Endothelial cell of umbilical vein (primary cell): Measurements from ENCODE around the gene EVX2. TPM values are rescaled to one million over a fixed set of nuclear protein-coding genes. Genes with fewer than 3 reads are reported as not detected.

ENCODE experiments used
- BruUV-seq: library from RNA; stranded (reverse); fragments of 400-500 nt; replicated peaks from 2 replicates; lab custom pipeline; 2021; lab: Mats Ljungman, UMichigan
- CTCF ChIA-PET: fragments of 300-600, 350-600 bp; sonication (Branson Sonifier 250); formaldehyde crosslinking; loops from one replicate; lab custom pipeline; 2021; ENCODE audit warnings: antibody characterized with exemption, inconsistent platforms; lab: Charles Lee
- POLR2A ChIA-PET: fragments of 300-600, 350-600 bp; sonication (Branson Sonifier 250); formaldehyde crosslinking; loops from one replicate; lab custom pipeline; 2021; ENCODE audit warnings: antibody characterized with exemption, inconsistent platforms; lab: Charles Lee
- DNase-seq: peaks from one replicate; pipeline ENCODE4 v3.0.0-alpha.2; 2011; ENCODE audit warnings: low read depth, low spot score
- FAIRE-seq: peaks from 2 replicates; lab custom pipeline; 2011; peaks lifted over from hg19 to GRCh38; lab: Jason Lieb, UNC
- H2AFZ ChIP-seq: 2 replicates; pipeline ENCODE4 v1.6.0; 2012; ENCODE audit warnings: low read depth, low read length, control low read depth, inconsistent platforms
- H3K27ac ChIP-seq: 2 replicates; pipeline ENCODE4 v1.5.1; 2011; ENCODE audit warnings: low read depth, mild to moderate bottlenecking, control low read depth, low read length, moderate library complexity; ENCODE audit not compliant: insufficient read depth
- H3K27me3 ChIP-seq, 2 experiments: 2 replicates each; pipeline versions ENCODE4 v1.6.0 to v1.6.1; 2011; ENCODE audit warnings: low read length in 2 of 2, mixed read lengths in 1 of 2; ENCODE audit not compliant: control insufficient read depth in 2 of 2, insufficient read depth in 2 of 2
- H3K36me3 ChIP-seq, 2 experiments: 2 replicates in 1 of 2; 3 replicates in 1 of 2; pipeline ENCODE4 v1.5.1; 2011; ENCODE audit warnings: low read length in 2 of 2, mild to moderate bottlenecking in 1 of 2, moderate library complexity in 1 of 2; ENCODE audit not compliant: control insufficient read depth in 2 of 2, insufficient read depth in 2 of 2; ENCODE audit errors: extremely low read depth in 1 of 2
- H3K4me1 ChIP-seq: 3 replicates; pipeline ENCODE4 v1.5.1; 2011; ENCODE audit warnings: mild to moderate bottlenecking, low read length; ENCODE audit not compliant: control insufficient read depth, insufficient read depth; ENCODE audit errors: extremely low read depth
- H3K4me2 ChIP-seq: 2 replicates; pipeline ENCODE4 v1.6.1; 2011; ENCODE audit warnings: low read length, control low read depth, mixed read lengths; ENCODE audit not compliant: insufficient read depth
- H3K4me3 ChIP-seq, 3 experiments: fragments of 200-600 bp in 1 of 3; sonication (generic), shearing (Covaris generic) in 1 of 3; replicated peaks in 1 of 3; 2 replicates each; pipeline ENCODE4 v1.5.1; 2011 to 2016; ENCODE audit warnings: control low read depth in 3 of 3, low read length in 3 of 3, mild to moderate bottlenecking in 2 of 3, inconsistent platforms in 1 of 3, low read depth in 1 of 3, moderate library complexity in 1 of 3; ENCODE audit not compliant: insufficient read depth in 1 of 3
- H3K79me2 ChIP-seq: 2 replicates; pipeline ENCODE4 v1.6.0; 2012; ENCODE audit warnings: low read length, inconsistent platforms; ENCODE audit not compliant: control insufficient read depth, insufficient read depth
- H3K9ac ChIP-seq: replicated peaks from 2 replicates; pipeline ENCODE3; 2011; ENCODE audit warnings: low read length, control low read depth; ENCODE audit not compliant: insufficient read depth; ENCODE audit errors: extremely low read depth
- H3K9me1 ChIP-seq: replicated peaks from 3 replicates; pipeline ENCODE4 v1.6.0; 2011; ENCODE audit warnings: mild to moderate bottlenecking, low read length; ENCODE audit not compliant: control insufficient read depth, insufficient read depth; ENCODE audit errors: extremely low read depth
- H3K9me3 ChIP-seq: replicated peaks from 2 replicates; pipeline ENCODE4 v1.5.1; 2012; ENCODE audit warnings: low read length, inconsistent platforms; ENCODE audit not compliant: control insufficient read depth, insufficient read depth
- H4K20me1 ChIP-seq: replicated peaks from 2 replicates; pipeline ENCODE3; 2011; ENCODE audit warnings: mild to moderate bottlenecking, low read length; ENCODE audit not compliant: control insufficient read depth, insufficient read depth; ENCODE audit errors: extremely low read depth
- EZH2 ChIP-seq: IDR thresholded peaks from 2 replicates; pipeline ENCODE4 v1.6.1; 2012; ENCODE audit warnings: borderline replicate concordance, low read depth, mild to moderate bottlenecking, moderate library complexity, low read length, inconsistent platforms; ENCODE audit not compliant: severe bottlenecking
- FOS ChIP-seq: IDR thresholded peaks from 2 replicates; pipeline ENCODE4 v1.6.1; 2011; ENCODE audit warnings: mild to moderate bottlenecking, low read length, moderate library complexity, borderline replicate concordance; ENCODE audit not compliant: insufficient read depth
- GATA2 ChIP-seq: IDR thresholded peaks from 2 replicates; pipeline ENCODE4 v1.7.0; 2011; ENCODE audit warnings: low read depth, mild to moderate bottlenecking, moderate library complexity, mixed read lengths, low read length; ENCODE audit not compliant: insufficient read length, insufficient read depth
- JUN ChIP-seq: IDR thresholded peaks from 2 replicates; pipeline ENCODE4 v1.6.1; 2011; ENCODE audit warnings: borderline replicate concordance, low read depth; ENCODE audit not compliant: insufficient read length, insufficient read depth
- MAX ChIP-seq: IDR thresholded peaks from 2 replicates; pipeline ENCODE4 v1.6.1; 2011; ENCODE audit not compliant: insufficient read depth, insufficient read length
- MYC ChIP-seq: IDR thresholded peaks from one replicate; pipeline ENCODE4 v1.6.1; 2011; ENCODE audit warnings: mild to moderate bottlenecking, low read depth, low read length
- POLR2A ChIP-seq: IDR thresholded peaks from 2 replicates; pipeline ENCODE4 v1.6.1; 2012; ENCODE audit warnings: low read depth, mild to moderate bottlenecking, control low read depth, low read length
- POLR2AphosphoS5 ChIP-seq: IDR thresholded peaks from 2 replicates; pipeline ENCODE4 v1.6.1; 2012; ENCODE audit warnings: low read depth, mild to moderate bottlenecking, control low read depth, low read length, moderate library complexity; ENCODE audit not compliant: insufficient read depth
- dilution Hi-C: fragments of 300-500 bp; cut with MboI; formaldehyde crosslinking; loops from one replicate; pipeline ENCODE4 v1.15.0; 2019; ENCODE audit warnings: low sequenced_read_pairs; ENCODE audit not compliant: extremely low pct_ligation_motif_present
- intact Hi-C: fragments of 100-400 bp; cut with micrococcal nuclease; formaldehyde crosslinking; loops from one replicate; pipeline ENCODE4 v1.10.0; 2022
- polyA plus RNA-seq, 4 experiments: library from polyadenylated mRNA; depleted of rRNA in 3 of 4; stranded (reverse) in 3 of 4; unstranded in 1 of 4; fragments of >200 nt; gene quantifications; 2 replicates each; pipeline versions ENCODE4 v1.2.1 to v1.2.3, GENCODE V29; 2011 to 2012; ENCODE audit warnings: missing spikeins in 1 of 4
- total RNA-seq: library from RNA; stranded (reverse); gene quantifications from 2 replicates; pipeline ENCODE4 v1.2.3, GENCODE V29; 2021
- TF ChIP-seq, protein P1 (sequence below), 2 donors: IDR thresholded peaks; 1 replicate in 1 of 2; 2 replicates in 1 of 2; pipeline ENCODE4 v1.5.1; 2011; ENCODE audit warnings: low read length in 2 of 2, mild to moderate bottlenecking in 2 of 2, moderate library complexity in 2 of 2, control low read depth in 1 of 2, inconsistent platforms in 1 of 2, low read depth in 1 of 2; ENCODE audit not compliant: insufficient read depth in 1 of 2; ENCODE audit errors: extremely low read depth in 1 of 2

The EVX2 gene
- total and polyA plus RNA-seq, 2 donors (not counting 3 experiments of a cell fraction or from before 2014, with no cell fraction given), result not detected

GRCh38 chr2:176129813-176130146 lies 46.0 kb upstream of the EVX2 start:
- ChIA-PET CTCF (interaction anchor here (1.3 to 10.1 kb wide), 6 partner anchors 10 to 685 kb away, joined by 4 to 458 read pairs (median 98); no protein-coding TSS in a partner anchor), POLR2A (interaction anchor here (2.0 kb wide), 1 partner anchor 424 kb away, joined by 5 read pairs; no protein-coding TSS in a partner anchor)
- TF ChIP-seq MYC, result no peak
- TF ChIP-seq JUN, result no peak
- TF ChIP-seq, protein P1, sequence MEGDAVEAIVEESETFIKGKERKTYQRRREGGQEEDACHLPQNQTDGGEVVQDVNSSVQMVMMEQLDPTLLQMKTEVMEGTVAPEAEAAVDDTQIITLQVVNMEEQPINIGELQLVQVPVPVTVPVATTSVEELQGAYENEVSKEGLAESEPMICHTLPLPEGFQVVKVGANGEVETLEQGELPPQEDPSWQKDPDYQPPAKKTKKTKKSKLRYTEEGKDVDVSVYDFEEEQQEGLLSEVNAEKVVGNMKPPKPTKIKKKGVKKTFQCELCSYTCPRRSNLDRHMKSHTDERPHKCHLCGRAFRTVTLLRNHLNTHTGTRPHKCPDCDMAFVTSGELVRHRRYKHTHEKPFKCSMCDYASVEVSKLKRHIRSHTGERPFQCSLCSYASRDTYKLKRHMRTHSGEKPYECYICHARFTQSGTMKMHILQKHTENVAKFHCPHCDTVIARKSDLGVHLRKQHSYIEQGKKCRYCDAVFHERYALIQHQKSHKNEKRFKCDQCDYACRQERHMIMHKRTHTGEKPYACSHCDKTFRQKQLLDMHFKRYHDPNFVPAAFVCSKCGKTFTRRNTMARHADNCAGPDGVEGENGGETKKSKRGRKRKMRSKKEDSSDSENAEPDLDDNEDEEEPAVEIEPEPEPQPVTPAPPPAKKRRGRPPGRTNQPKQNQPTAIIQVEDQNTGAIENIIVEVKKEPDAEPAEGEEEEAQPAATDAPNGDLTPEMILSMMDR (IDR thresholded peaks at IDR 0.05; ENCODE audit: extremely low read depth in 1 of 2, insufficient read depth in 1 of 2, low read depth in 1 of 2, low read length in 2 of 2), result no peak
- no peak for TF ChIP-seq POLR2A
- TF ChIP-seq POLR2AphosphoS5, result no peak
- TF ChIP-seq GATA2, result no peak
- no peak for TF ChIP-seq FOS
- no peak for TF ChIP-seq EZH2
- TF ChIP-seq MAX, result no peak
- intact Hi-C loops, result loop anchor here (1.0 to 5.0 kb wide), 5 partner anchors 9 to 1628 kb away; partner anchors contain the start of gene HNRNPA3
- peaks cover 18% of the 10 kb centered on the region for H3K79me2 ChIP-seq
- dilution Hi-C loops, result loop anchor here (25.0 kb wide), 1 partner anchor 508 kb away; no protein-coding TSS in a partner anchor
- H3K27me3 ChIP-seq, result no peaks in the 10 kb centered on the region
- peaks cover 41% of the 10 kb centered on the region for H3K4me1 ChIP-seq
- H3K36me3 ChIP-seq, result no peaks in the 10 kb centered on the region
- H3K9me3 ChIP-seq, result no peaks in the 10 kb centered on the region
- no peaks in the 10 kb centered on the region for H4K20me1 ChIP-seq
- peak overlapping the region; percentile 43 to 93 (median 52) for H3K4me3 ChIP-seq
- FAIRE-seq, result no peak
- peak overlapping the region; percentile 67 for H3K27ac ChIP-seq
- H2AFZ ChIP-seq, result peak overlapping the region; percentile 49
- peak overlapping the region; percentile 99 for H3K4me2 ChIP-seq
- no peak for DNase-seq
- no TSS peak for BruUV-seq
- peak overlapping the region; percentile 90 for H3K9ac ChIP-seq
- H3K9me1 ChIP-seq, result no peaks in the 10 kb centered on the region
